ENCODE measurements around the gene KIF16B.

KIF16B gene

GRCh38 chr20:16244892-16245291 lies 328.4 kb downstream of the KIF16B start:
- no peak for TF ChIP-seq ZNF70 (CRISPR knock-in tag; IDR thresholded peaks at IDR 0.05)
- TF ChIP-seq ZNF565 (CRISPR knock-in tag; conservative IDR thresholded peaks at IDR 0.05; ENCODE audit: low read depth), result no peak
- no peak for TF ChIP-seq OSR1 (CRISPR knock-in tag; IDR thresholded peaks at IDR 0.05)
- no peak for TF ChIP-seq ZNF8 (CRISPR knock-in tag; IDR thresholded peaks at IDR 0.05)
- no peak for ATAC-seq

- peak; percentile 75 for ATAC-seq
Observed at GRCh38 chr20:16243470-16243869, 329.8 kb downstream of the KIF16B start.

GRCh38 chr20:16241911-16242310 lies 331.3 kb downstream of the KIF16B start:
- TF ChIP-seq TOX (CRISPR knock-in tag; IDR thresholded peaks at IDR 0.05; ENCODE audit: borderline replicate concordance), result no peak
- no peak; the same call in 2 of the 3 replicates for ATAC-seq

More at GRCh38 chr20:16243470-16243869, 329.8 kb downstream of the KIF16B start:
- TF ChIP-seq ARNTL (CRISPR knock-in tag; IDR thresholded peaks at IDR 0.05; ENCODE audit: borderline replicate concordance, low read depth) (no peak), POU6F1 (CRISPR knock-in tag; IDR thresholded peaks at IDR 0.05; ENCODE audit: borderline replicate concordance, low read depth) (no peak), TSHZ2 (CRISPR knock-in tag; IDR thresholded peaks at IDR 0.05) (peak; percentile 58; the same call in 1 of the 2 replicates), TCF4 (CRISPR knock-in tag; IDR thresholded peaks at IDR 0.05; ENCODE audit: borderline replicate concordance) (peak; percentile 51; the same call in 1 of the 2 replicates)

GRCh38 chr20:16240355-16240754 lies 332.9 kb downstream of the KIF16B start:
- ATAC-seq, result no peak
- no peak for TF ChIP-seq TOX (CRISPR knock-in tag; IDR thresholded peaks at IDR 0.05; ENCODE audit: borderline replicate concordance)
- TF ChIP-seq PATZ1 (CRISPR knock-in tag; IDR thresholded peaks at IDR 0.05; ENCODE audit: borderline replicate concordance), result no peak
- TF ChIP-seq ZNF70 (CRISPR knock-in tag; IDR thresholded peaks at IDR 0.05), result no peak
- TF ChIP-seq TSHZ2 (CRISPR knock-in tag; IDR thresholded peaks at IDR 0.05), result no peak
- TF ChIP-seq GLIS3 (CRISPR knock-in tag; IDR thresholded peaks at IDR 0.05), result no peak
- no peak for TF ChIP-seq ARNTL (CRISPR knock-in tag; IDR thresholded peaks at IDR 0.05; ENCODE audit: borderline replicate concordance, low read depth)
- no peak for TF ChIP-seq ISL1 (CRISPR knock-in tag; IDR thresholded peaks at IDR 0.05)
- no peak for TF ChIP-seq ZFP3 (CRISPR knock-in tag; IDR thresholded peaks at IDR 0.05)
- no peak for TF ChIP-seq PPARA (CRISPR knock-in tag; IDR thresholded peaks at IDR 0.05; ENCODE audit: borderline replicate concordance)

GRCh38 chr20:16236589-16237241 lies 336.5 kb downstream of the KIF16B start:
- ATAC-seq, result no peak
- TF ChIP-seq CSRNP3 (CRISPR knock-in tag; IDR thresholded peaks at IDR 0.05), result no peak
- no peak for TF ChIP-seq OSR1 (CRISPR knock-in tag; IDR thresholded peaks at IDR 0.05)
- no peak for TF ChIP-seq GLIS3 (CRISPR knock-in tag; IDR thresholded peaks at IDR 0.05)
- TF ChIP-seq ZFP30 (CRISPR knock-in tag; IDR thresholded peaks at IDR 0.05), result no peak
- TF ChIP-seq CSDC2 (CRISPR knock-in tag; IDR thresholded peaks at IDR 0.05), result no peak
- no peak for TF ChIP-seq PPARA (CRISPR knock-in tag; IDR thresholded peaks at IDR 0.05; ENCODE audit: borderline replicate concordance)
- TF ChIP-seq CREB5 (CRISPR knock-in tag; IDR thresholded peaks at IDR 0.05; ENCODE audit: low read depth), result no peak
- TF ChIP-seq ZFP3 (CRISPR knock-in tag; IDR thresholded peaks at IDR 0.05), result no peak
- no peak for TF ChIP-seq ZC3H10 (CRISPR knock-in tag; IDR thresholded peaks at IDR 0.05)
- no peak for TF ChIP-seq ZNF565 (CRISPR knock-in tag; conservative IDR thresholded peaks at IDR 0.05; ENCODE audit: low read depth)
- no peak for TF ChIP-seq ISL1 (CRISPR knock-in tag; IDR thresholded peaks at IDR 0.05)
- TF ChIP-seq SNAI2 (CRISPR knock-in tag; IDR thresholded peaks at IDR 0.05), result no peak
- TF ChIP-seq TCF4 (CRISPR knock-in tag; IDR thresholded peaks at IDR 0.05; ENCODE audit: borderline replicate concordance), result no peak
- no peak for TF ChIP-seq ARNTL (CRISPR knock-in tag; IDR thresholded peaks at IDR 0.05; ENCODE audit: borderline replicate concordance, low read depth)
- TF ChIP-seq ZNF70 (CRISPR knock-in tag; IDR thresholded peaks at IDR 0.05), result no peak

Measured in SK-N-SH treated with all-trans-retinoic acid at 6 μM for 48 hours (cell line).